CD14-positive monocyte (primary cell): ENCODE results near the gene KRTAP10-8. TPM values are rescaled to one million over a fixed set of nuclear protein-coding genes. Genes with fewer than 3 reads are reported as not detected.

Source experiments
- DNase-seq, 3 donors: peaks; one replicate each; pipeline ENCODE4 v3.0.0-alpha.2; 2011 to 2022
- H2AFZ ChIP-seq: 2 replicates; pipeline ENCODE4 v1.6.0; 2012; ENCODE audit warnings: mild to moderate bottlenecking, low read depth, low read length, inconsistent platforms; ENCODE audit not compliant: insufficient read depth, poor library complexity, severe bottlenecking
- H3K27ac ChIP-seq, 2 donors: 1 replicate in 1 of 2; 2 replicates in 1 of 2; pipeline ENCODE4 v1.5.1; 2012 to 2013; ENCODE audit warnings: low read length in 2 of 2, control low read depth in 1 of 2, inconsistent platforms in 1 of 2, low read depth in 1 of 2, mild to moderate bottlenecking in 1 of 2
- H3K27me3 ChIP-seq, 2 donors: one replicate each; pipeline versions ENCODE4 v1.6.0 to v1.6.1; 2011 to 2013; ENCODE audit warnings: low read length in 2 of 2; ENCODE audit not compliant: control insufficient read depth in 2 of 2, insufficient read depth in 2 of 2
- H3K36me3 ChIP-seq, 2 donors: replicated peaks in 1 of 2; 1 replicate in 1 of 2; 2 replicates in 1 of 2; pipeline versions ENCODE4 v1.5.1 to v1.6.1; 2012 to 2013; ENCODE audit warnings: low read length in 2 of 2, control low read depth in 1 of 2, inconsistent platforms in 1 of 2, mild to moderate bottlenecking in 1 of 2; ENCODE audit not compliant: insufficient read depth in 2 of 2, control insufficient read depth in 1 of 2
- H3K4me1 ChIP-seq, 2 donors: 1 replicate in 1 of 2; 2 replicates in 1 of 2; pipeline versions ENCODE4 v1.5.1 to v1.6.1; 2012 to 2013; ENCODE audit warnings: low read length in 2 of 2, control low read depth in 1 of 2, inconsistent platforms in 1 of 2, mild to moderate bottlenecking in 1 of 2, moderate library complexity in 1 of 2; ENCODE audit not compliant: insufficient read depth in 2 of 2, control insufficient read depth in 1 of 2
- H3K4me2 ChIP-seq: replicated peaks from 2 replicates; pipeline ENCODE3; 2012; ENCODE audit warnings: low read length, moderate library complexity, mild to moderate bottlenecking; ENCODE audit not compliant: poor library complexity, severe bottlenecking; ENCODE audit errors: extremely low read depth
- H3K4me3 ChIP-seq, 3 experiments: fragments of 200-600 bp in 1 of 3; sonication (generic) in 1 of 3; replicated peaks in 1 of 3; 1 replicate in 2 of 3; 2 replicates in 1 of 3; pipeline ENCODE4 v1.5.1; 2011 to 2013; ENCODE audit warnings: low read length in 3 of 3, mild to moderate bottlenecking in 3 of 3, control low read depth in 2 of 3, low read depth in 2 of 3, inconsistent platforms in 1 of 3, moderate library complexity in 1 of 3
- H3K79me2 ChIP-seq: 2 replicates; pipeline ENCODE4 v1.6.0; 2012; ENCODE audit warnings: mild to moderate bottlenecking, control low read depth, inconsistent platforms, low read length, moderate library complexity; ENCODE audit not compliant: insufficient read depth
- H3K9ac ChIP-seq: 2 replicates; pipeline ENCODE4 v1.6.0; 2017; ENCODE audit warnings: low read length, mild to moderate bottlenecking; ENCODE audit not compliant: insufficient read depth, poor library complexity, severe bottlenecking
- H3K9me3 ChIP-seq, 2 donors: replicated peaks in 1 of 2; 1 replicate in 1 of 2; 2 replicates in 1 of 2; pipeline versions ENCODE4 v1.5.1 to v1.6.1; 2012 to 2013; ENCODE audit warnings: low read length in 2 of 2, control low read depth in 1 of 2; ENCODE audit not compliant: control insufficient read depth in 1 of 2, insufficient read depth in 1 of 2
- H4K20me1 ChIP-seq: 2 replicates; pipeline ENCODE4 v1.6.0; 2012; ENCODE audit warnings: mild to moderate bottlenecking, low read length, control low read depth, moderate library complexity; ENCODE audit not compliant: insufficient read depth
- H3K27ac Mint-ChIP-seq, 7 donors: one replicate each; pipeline ENCODE4 v1.8.0; 2020; ENCODE audit warnings: mild to moderate bottlenecking in 7 of 7, mixed read lengths in 7 of 7, moderate library complexity in 6 of 7, inconsistent platforms in 2 of 7
- H3K27me3 Mint-ChIP-seq, 3 donors: one replicate each; pipeline ENCODE4 v1.8.0; 2021 to 2022; ENCODE audit warnings: low read depth in 3 of 3, mild to moderate bottlenecking in 3 of 3, mixed read lengths in 3 of 3, moderate library complexity in 3 of 3, inconsistent platforms in 1 of 3
- H3K36me3 Mint-ChIP-seq, 2 donors: one replicate each; pipeline ENCODE4 v1.8.0; 2020; ENCODE audit warnings: mixed read lengths in 2 of 2, inconsistent platforms in 1 of 2, mild to moderate bottlenecking in 1 of 2
- H3K4me1 Mint-ChIP-seq: one replicate; pipeline ENCODE4 v1.8.0; 2020; ENCODE audit warnings: mild to moderate bottlenecking, mixed read lengths
- H3K4me3 Mint-ChIP-seq, 2 donors: one replicate each; pipeline ENCODE4 v1.8.0; 2020; ENCODE audit warnings: mild to moderate bottlenecking in 2 of 2, mixed read lengths in 2 of 2, moderate library complexity in 1 of 2
- H3K9me3 Mint-ChIP-seq, 7 donors: one replicate each; pipeline ENCODE4 v1.8.0; 2020 to 2022; ENCODE audit warnings: mixed read lengths in 7 of 7, mild to moderate bottlenecking in 6 of 7, moderate library complexity in 6 of 7, inconsistent platforms in 2 of 7
- CTCF ChIP-seq: fragments of 200-600 bp; IDR thresholded peaks from one replicate; pipeline ENCODE4 v1.8.0; 2022; ENCODE audit warnings: antibody characterized with exemption, mild to moderate bottlenecking
- WGBS: methylation state at CpG from one replicate; pipeline ENCODE4 v1.1.5; 2013; ENCODE audit warnings: missing lambda C conversion rate; ENCODE audit not compliant: insufficient coverage; 5-methylcytosine and 5-hydroxymethylcytosine counted together
- intact Hi-C, 2 donors: fragments of 100-400 bp; cut with micrococcal nuclease; formaldehyde crosslinking; loops; one replicate each; pipeline versions ENCODE4 v1.15.0 to v1.15.1; 2023
- polyA plus RNA-seq, 3 donors: library from polyadenylated mRNA; depleted of rRNA in 1 of 3; unstranded in 2 of 3; stranded (reverse) in 1 of 3; fragments of 300-500 nt in 2 of 3; fragments of >200 nt in 1 of 3; fragmentation: Illumina TruSeq in 2 of 3; gene quantifications; 1 replicate in 2 of 3; 2 replicates in 1 of 3; pipeline ENCODE4 v1.2.3, GENCODE V29; 2012 to 2021

Gene KRTAP10-8
- polyA plus RNA-seq, 3 donors = not detected

GRCh38 chr21:44623575-44623974 lies 11.7 kb downstream of the KRTAP10-8 start:
- Histone ChIP-seq H3K27me3 (no peaks in the 10 kb centered on the region), H3K4me2 (no peak overlapping the region), H2AFZ (no peak overlapping the region), H3K9ac (no peak overlapping the region), H3K36me3 (no peaks in the 10 kb centered on the region), H3K27ac (no peak overlapping the region), H3K4me1 (no peaks in the 10 kb centered on the region), H3K4me3 (no peak overlapping the region), H3K79me2 (no peaks in the 10 kb centered on the region), H3K9me3 (peaks cover 25 to 33% of the 10 kb centered on the region in 2 donors), H4K20me1 (no peaks in the 10 kb centered on the region)
- Mint-ChIP-seq H3K36me3 (no peaks in the 10 kb centered on the region), H3K9me3 (peaks cover 40 to 57% (median 43%) of the 10 kb centered on the region in 7 donors), H3K27ac (no peak overlapping the region), H3K4me3 (no peak overlapping the region), H3K4me1 (peaks cover 3% of the 10 kb centered on the region), H3K27me3 (peaks cover 4 to 14% (median 14%) of the 10 kb centered on the region in 3 donors)
- no peak for DNase-seq
- TF ChIP-seq CTCF = no peak
- intact Hi-C loops = no loop called here

GRCh38 chr21:44625756-44626155 lies 13.9 kb downstream of the KRTAP10-8 start:
- peaks cover 8 to 14% (median 10%) of the 10 kb centered on the region in 3 donors for H3K27me3 Mint-ChIP-seq
- no peak for DNase-seq
- H3K36me3 Mint-ChIP-seq = no peaks in the 10 kb centered on the region
- H3K4me1 Mint-ChIP-seq = no peaks in the 10 kb centered on the region
- Histone ChIP-seq H4K20me1 (no peaks in the 10 kb centered on the region), H3K9ac (no peak overlapping the region), H3K36me3 (no peaks in the 10 kb centered on the region), H3K27ac (no peak overlapping the region), H3K4me3 (no peak overlapping the region), H3K27me3 (no peaks in the 10 kb centered on the region), H2AFZ (no peak overlapping the region), H3K4me2 (no peak overlapping the region), H3K79me2 (no peaks in the 10 kb centered on the region), H3K9me3 (peaks cover 33 to 36% of the 10 kb centered on the region in 2 donors), H3K4me1 (no peaks in the 10 kb centered on the region)
- H3K27ac Mint-ChIP-seq = no peak overlapping the region
- TF ChIP-seq CTCF = no peak
- intact Hi-C loops = no loop called here
- H3K9me3 Mint-ChIP-seq = peaks cover 35 to 60% (median 48%) of the 10 kb centered on the region in 7 donors
- 100% methylated on average over 1 of the region's 7 CpGs for WGBS
- H3K4me3 Mint-ChIP-seq = no peak overlapping the region
